Progenitor cell of endocrine pancreas (in vitro differentiated cells): ENCODE measurements around the gene GABRR2. TPM values are rescaled to one million over a fixed set of nuclear protein-coding genes. Genes with fewer than 3 reads are reported as not detected.

Experiments
- DNase-seq: peaks from one replicate; pipeline ENCODE4 v3.0.0; 2021; ENCODE audit warnings: low spot score; ENCODE audit not compliant: unreplicated experiment
- H3K27ac Mint-ChIP-seq: 2 replicates; pipeline ENCODE4 v1.8.0; 2021; ENCODE audit warnings: mild to moderate bottlenecking, moderate library complexity, mixed read lengths
- H3K27me3 Mint-ChIP-seq: 2 replicates; pipeline ENCODE4 v1.8.0; 2021; ENCODE audit warnings: mixed read lengths
- H3K36me3 Mint-ChIP-seq: 2 replicates; pipeline ENCODE4 v1.8.0; 2022; ENCODE audit warnings: mixed read lengths; ENCODE audit not compliant: insufficient read depth
- H3K4me1 Mint-ChIP-seq: 2 replicates; pipeline ENCODE4 v1.8.0; 2021; ENCODE audit warnings: low read depth, mixed read lengths
- H3K4me3 Mint-ChIP-seq: 2 replicates; pipeline ENCODE4 v1.8.0; 2021; ENCODE audit warnings: low read depth, mild to moderate bottlenecking, moderate library complexity, mixed read lengths
- H3K9me3 Mint-ChIP-seq: 2 replicates; pipeline ENCODE4 v1.8.0; 2021; ENCODE audit warnings: low read depth, mixed read lengths
- total RNA-seq: library from RNA; stranded (reverse); gene quantifications from 2 replicates; pipeline ENCODE4 v1.2.1, GENCODE V29; 2021
- TF ChIP-seq, protein P1 (sequence below): fragments of 200-600 bp; sonication (generic); IDR thresholded peaks from one replicate; pipeline ENCODE4 v1.5.0; 2021; ENCODE audit warnings: antibody characterized with exemption, mild to moderate bottlenecking; ENCODE audit not compliant: unreplicated experiment

The GABRR2 gene
- total RNA-seq, 1 donor from 2014 or later: 0.53 TPM

- H3K4me3 Mint-ChIP-seq: no peak overlapping the region
- H3K27ac Mint-ChIP-seq: no peak overlapping the region
- H3K4me1 Mint-ChIP-seq: no peaks in the 10 kb centered on the region
- no peak for DNase-seq
- no peaks in the 10 kb centered on the region for H3K9me3 Mint-ChIP-seq
- no peaks in the 10 kb centered on the region for H3K36me3 Mint-ChIP-seq
- no peaks in the 10 kb centered on the region for H3K27me3 Mint-ChIP-seq
- TF ChIP-seq, protein P1, sequence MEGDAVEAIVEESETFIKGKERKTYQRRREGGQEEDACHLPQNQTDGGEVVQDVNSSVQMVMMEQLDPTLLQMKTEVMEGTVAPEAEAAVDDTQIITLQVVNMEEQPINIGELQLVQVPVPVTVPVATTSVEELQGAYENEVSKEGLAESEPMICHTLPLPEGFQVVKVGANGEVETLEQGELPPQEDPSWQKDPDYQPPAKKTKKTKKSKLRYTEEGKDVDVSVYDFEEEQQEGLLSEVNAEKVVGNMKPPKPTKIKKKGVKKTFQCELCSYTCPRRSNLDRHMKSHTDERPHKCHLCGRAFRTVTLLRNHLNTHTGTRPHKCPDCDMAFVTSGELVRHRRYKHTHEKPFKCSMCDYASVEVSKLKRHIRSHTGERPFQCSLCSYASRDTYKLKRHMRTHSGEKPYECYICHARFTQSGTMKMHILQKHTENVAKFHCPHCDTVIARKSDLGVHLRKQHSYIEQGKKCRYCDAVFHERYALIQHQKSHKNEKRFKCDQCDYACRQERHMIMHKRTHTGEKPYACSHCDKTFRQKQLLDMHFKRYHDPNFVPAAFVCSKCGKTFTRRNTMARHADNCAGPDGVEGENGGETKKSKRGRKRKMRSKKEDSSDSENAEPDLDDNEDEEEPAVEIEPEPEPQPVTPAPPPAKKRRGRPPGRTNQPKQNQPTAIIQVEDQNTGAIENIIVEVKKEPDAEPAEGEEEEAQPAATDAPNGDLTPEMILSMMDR: no peak
Measured at GRCh38 chr6:89254569-89254968, 60.5 kb downstream of the GABRR2 start.

DNA sequence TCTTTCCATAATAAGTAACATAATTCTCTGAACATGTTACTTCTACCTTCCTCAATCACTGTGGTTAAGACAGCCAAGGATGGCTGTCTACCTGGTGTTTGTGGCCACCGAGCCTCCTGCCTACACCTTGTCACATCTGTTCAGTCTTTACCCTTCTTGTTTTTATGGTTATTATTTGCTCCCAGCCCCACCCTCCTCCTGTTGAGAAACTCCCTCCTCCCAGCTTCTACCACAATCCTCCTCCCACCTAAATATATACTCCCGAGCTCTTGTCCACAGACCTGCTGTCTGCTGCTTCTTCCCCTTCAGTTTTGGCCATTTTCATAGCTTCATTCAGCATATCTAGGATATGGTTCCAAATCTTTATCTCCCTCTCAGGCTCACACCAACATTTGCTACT is 62.2 kb downstream of the GABRR2 start:
- Mint-ChIP-seq H3K4me3 (no peak overlapping the region), H3K4me1 (no peaks in the 10 kb centered on the region), H3K9me3 (no peaks in the 10 kb centered on the region), H3K27ac (no peak overlapping the region), H3K36me3 (no peaks in the 10 kb centered on the region), H3K27me3 (no peaks in the 10 kb centered on the region)
- no peak for DNase-seq
- TF ChIP-seq, protein P1: no peak

DNA sequence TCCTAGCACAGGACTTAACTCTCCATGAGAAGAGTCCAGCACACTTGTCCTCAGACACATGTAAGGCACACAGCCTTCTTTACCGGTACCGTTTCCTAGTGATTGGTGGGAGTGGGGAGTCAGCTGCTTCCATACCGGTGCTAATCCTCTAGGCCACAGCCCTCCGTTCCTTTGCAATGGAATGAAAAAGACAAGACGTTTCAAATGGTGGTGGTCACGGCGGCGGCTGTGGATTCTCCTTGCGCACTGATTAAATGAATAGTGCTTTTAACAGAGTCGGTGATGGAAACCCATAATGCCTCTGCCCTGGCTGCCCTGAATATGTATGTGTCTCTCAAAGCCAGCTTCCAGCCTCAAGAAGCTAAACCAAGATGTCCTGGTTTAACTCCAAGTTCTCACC is 63.1 kb downstream of the GABRR2 start:
- TF ChIP-seq, protein P1: no peak
- no peak overlapping the region for H3K4me3 Mint-ChIP-seq
- no peak for DNase-seq
- no peaks in the 10 kb centered on the region for H3K36me3 Mint-ChIP-seq
- H3K4me1 Mint-ChIP-seq: no peaks in the 10 kb centered on the region
- H3K27me3 Mint-ChIP-seq: no peaks in the 10 kb centered on the region
- H3K27ac Mint-ChIP-seq: no peak overlapping the region
- H3K9me3 Mint-ChIP-seq: no peaks in the 10 kb centered on the region

DNA sequence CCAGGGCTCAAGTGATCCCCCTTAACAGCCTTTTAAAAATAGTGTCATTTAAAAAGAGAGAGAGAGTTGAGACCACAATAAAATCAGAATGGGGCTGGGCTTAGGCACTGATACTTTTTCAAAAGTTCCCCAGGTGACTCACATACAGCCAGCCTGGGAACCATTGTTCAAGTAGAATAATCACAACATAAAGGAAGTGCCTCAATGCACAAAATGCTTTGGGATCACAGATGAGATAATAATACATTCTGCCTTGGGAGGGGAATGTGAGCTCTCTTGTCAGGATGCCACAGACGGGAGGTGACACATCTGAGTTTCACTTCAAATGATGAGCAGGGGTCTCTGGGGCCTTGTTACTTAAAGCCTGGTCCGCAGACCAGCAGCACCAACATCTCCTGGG is 63.9 kb downstream of the GABRR2 start:
- Mint-ChIP-seq H3K36me3 (no peaks in the 10 kb centered on the region), H3K27ac (no peak overlapping the region), H3K4me1 (no peaks in the 10 kb centered on the region), H3K9me3 (no peaks in the 10 kb centered on the region), H3K4me3 (no peak overlapping the region), H3K27me3 (no peaks in the 10 kb centered on the region)
- TF ChIP-seq, protein P1: no peak
- no peak for DNase-seq

DNA sequence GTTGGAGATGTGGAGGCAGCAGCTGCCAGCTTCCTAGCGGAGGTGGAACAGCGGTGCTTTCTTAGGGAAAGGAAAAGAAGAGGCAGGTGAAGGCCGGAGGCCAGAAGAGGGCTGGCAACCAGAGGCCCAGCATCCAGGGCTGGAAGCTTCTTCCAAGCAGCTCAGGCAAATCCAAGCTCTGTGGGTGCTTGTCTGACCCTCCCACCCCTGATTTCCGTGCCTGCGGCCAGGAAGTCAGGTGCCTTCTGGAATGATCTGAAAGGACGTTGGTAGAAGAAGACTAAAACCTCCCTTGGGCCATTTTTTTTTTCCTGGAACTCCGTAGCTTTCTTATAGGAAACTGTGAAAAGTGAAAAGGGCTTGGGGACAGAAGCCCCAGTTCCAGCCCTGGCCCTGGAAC is 64.9 kb downstream of the GABRR2 start:
- TF ChIP-seq, protein P1: no peak
- no peak overlapping the region for H3K4me3 Mint-ChIP-seq
- H3K36me3 Mint-ChIP-seq: no peaks in the 10 kb centered on the region
- no peak overlapping the region for H3K27ac Mint-ChIP-seq
- H3K9me3 Mint-ChIP-seq: no peaks in the 10 kb centered on the region
- no peak for DNase-seq
- no peaks in the 10 kb centered on the region for H3K27me3 Mint-ChIP-seq
- no peaks in the 10 kb centered on the region for H3K4me1 Mint-ChIP-seq
